Omental fat pad (tissue), 4 donors: ENCODE results near the gene ABI1. TPM values are rescaled to one million over a fixed set of nuclear protein-coding genes. Genes with fewer than 3 reads are reported as not detected.

ENCODE experiments used
- ATAC-seq: fragments of 150-250 bp; one replicate; pipeline ENCODE4 v1.9.1; 2016; ENCODE audit warnings: mild to moderate bottlenecking, moderate library complexity; ENCODE audit not compliant: low FRiP score
- DNase-seq: peaks from one replicate; pipeline ENCODE4 v3.0.0-alpha.2; 2019; ENCODE audit warnings: low spot score
- total RNA-seq, 4 donors: library from RNA; depleted of rRNA; stranded (reverse); fragments of >200 nt; gene quantifications; one replicate each; pipeline ENCODE4 v1.1.0, GENCODE V29; 2016
- TF ChIP-seq, protein P1 (sequence below), 3 donors: fragments of 450-650 bp; IDR thresholded peaks; one replicate each; pipeline ENCODE4 v1.5.1; 2016 to 2017; ENCODE audit warnings: antibody characterized with exemption in 3 of 3, mild to moderate bottlenecking in 3 of 3, moderate library complexity in 2 of 3

ABI1 gene
- total RNA-seq, 4 donors from 2014 or later = 35.4 to 51.1 (median 39.8) TPM

DNA sequence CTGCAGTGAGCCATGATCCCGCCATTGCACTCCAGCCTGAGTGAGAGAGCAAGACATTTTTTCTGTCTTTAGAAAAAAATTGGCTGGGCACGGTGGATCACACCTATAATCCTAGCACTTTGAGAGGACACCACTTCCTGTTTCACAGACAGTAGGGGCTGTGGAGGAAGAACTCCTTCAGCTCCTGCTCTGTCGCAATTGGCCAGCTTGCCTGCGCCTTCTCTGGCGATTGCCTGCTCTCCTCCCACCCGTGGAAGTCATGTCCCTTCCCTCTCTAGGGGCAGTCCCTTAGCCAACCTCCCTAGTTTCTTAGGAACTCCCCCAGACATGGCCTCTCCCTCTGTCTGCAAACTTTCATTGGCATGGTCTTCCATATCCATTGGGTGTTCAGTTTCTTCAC, 154.6 kb downstream of the ABI1 start:
- TF ChIP-seq, protein P1, sequence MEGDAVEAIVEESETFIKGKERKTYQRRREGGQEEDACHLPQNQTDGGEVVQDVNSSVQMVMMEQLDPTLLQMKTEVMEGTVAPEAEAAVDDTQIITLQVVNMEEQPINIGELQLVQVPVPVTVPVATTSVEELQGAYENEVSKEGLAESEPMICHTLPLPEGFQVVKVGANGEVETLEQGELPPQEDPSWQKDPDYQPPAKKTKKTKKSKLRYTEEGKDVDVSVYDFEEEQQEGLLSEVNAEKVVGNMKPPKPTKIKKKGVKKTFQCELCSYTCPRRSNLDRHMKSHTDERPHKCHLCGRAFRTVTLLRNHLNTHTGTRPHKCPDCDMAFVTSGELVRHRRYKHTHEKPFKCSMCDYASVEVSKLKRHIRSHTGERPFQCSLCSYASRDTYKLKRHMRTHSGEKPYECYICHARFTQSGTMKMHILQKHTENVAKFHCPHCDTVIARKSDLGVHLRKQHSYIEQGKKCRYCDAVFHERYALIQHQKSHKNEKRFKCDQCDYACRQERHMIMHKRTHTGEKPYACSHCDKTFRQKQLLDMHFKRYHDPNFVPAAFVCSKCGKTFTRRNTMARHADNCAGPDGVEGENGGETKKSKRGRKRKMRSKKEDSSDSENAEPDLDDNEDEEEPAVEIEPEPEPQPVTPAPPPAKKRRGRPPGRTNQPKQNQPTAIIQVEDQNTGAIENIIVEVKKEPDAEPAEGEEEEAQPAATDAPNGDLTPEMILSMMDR (IDR thresholded peaks at IDR 0.05) = no peak
- no peak for DNase-seq
- no peak for ATAC-seq

DNA sequence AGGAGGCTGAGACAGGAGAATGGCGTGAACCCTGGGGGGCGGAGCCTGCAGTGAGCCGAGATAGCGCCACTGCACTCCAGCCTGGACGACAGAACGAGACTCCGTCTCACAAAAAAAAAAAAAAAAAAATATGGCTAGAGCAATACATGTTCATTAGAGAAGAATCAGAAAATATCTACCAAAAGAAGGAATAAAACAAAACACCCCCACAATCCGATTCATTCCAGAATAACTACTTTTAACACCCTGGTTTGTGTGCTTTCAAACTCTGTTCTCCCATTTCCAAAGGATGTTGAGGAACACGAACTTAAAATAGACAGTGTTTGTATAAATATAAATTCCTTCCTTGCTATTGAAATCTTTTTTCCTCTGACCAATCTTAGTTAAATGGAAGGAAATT, 156.8 kb downstream of the ABI1 start:
- no peak for ATAC-seq
- no peak for DNase-seq
- TF ChIP-seq, protein P1 (IDR thresholded peaks at IDR 0.05) = no peak

DNA sequence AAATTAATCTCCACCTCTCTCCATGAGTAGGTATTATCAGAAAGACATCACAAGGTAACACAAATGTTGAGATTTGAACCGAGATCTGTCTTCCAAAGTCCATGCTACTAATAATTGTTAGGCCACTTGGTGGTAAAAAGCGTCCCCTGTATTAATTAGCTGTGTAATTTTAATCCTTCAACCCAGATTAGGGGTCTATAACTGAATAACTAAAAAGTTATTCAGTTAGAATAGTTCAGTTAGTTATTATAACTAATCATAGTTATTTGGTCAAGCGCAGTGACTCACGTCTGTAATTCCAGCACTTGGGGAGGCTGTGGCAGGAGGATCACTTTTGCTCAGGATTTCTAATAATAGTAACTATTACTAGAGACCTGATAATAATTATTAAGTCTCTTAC, 157.7 kb downstream of the ABI1 start:
- no peak for ATAC-seq
- TF ChIP-seq, protein P1 (IDR thresholded peaks at IDR 0.05) = no peak
- no peak for DNase-seq

DNA sequence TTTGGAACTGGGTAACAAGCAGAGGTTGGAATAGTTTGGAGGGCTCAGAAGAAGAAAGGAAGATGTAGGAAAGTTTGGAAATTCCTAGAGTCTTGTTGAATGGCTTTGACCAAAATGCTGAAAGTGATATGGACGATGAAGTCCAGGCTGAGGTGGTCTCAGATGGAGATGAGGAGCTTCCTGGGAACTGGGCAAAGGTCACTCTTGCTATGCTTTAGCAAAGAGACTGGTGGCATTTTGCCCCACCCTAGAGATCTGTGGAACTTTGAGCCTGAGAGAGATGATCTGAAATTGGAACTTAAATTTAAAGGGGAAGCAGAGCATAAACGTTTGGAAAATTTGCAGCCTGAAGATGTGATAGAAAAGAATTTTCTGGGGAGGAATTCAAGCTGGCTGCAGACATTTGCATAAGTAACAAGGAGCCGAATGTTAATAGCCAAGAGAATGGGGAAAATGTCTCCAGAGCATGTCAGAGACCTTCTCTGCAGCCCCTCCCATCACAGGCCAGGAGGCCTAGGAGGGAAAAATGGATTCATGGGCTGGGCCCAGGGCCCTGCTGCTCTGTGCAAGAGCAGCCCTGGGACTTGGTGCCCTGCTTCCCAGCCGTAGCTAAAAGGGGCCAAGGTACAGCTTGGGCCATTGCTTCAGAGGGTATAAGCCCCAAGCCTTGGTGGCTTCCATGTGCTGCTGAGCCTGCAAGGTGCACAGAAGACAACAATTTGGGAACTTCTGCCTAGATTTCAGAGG, 159.7 kb downstream of the ABI1 start:
- TF ChIP-seq, protein P1 (IDR thresholded peaks at IDR 0.05) = no peak
- DNase-seq (no peak), ATAC-seq (no peak)

DNA sequence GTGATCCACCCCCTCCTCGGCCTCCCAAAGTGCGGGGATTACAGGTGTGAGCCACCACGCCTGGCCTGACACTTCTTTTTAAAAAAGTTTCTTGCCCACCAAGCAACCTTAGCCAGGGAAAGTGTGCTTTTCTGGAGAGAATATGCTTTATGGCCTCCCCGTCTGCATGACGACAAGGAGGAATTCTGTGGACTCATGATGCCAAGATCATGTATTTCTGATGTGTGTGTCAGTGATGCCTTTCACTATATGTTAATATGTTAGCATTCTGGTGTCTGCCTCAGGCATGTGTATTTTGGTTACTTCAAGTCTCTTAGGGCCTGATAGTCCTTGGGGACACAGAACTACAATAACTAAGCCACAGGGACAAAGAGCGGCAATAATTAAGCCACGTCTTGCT, 161.1 kb downstream of the ABI1 start:
- TF ChIP-seq, protein P1 (IDR thresholded peaks at IDR 0.05) = no peak
- no peak for ATAC-seq
- DNase-seq = no peak

DNA sequence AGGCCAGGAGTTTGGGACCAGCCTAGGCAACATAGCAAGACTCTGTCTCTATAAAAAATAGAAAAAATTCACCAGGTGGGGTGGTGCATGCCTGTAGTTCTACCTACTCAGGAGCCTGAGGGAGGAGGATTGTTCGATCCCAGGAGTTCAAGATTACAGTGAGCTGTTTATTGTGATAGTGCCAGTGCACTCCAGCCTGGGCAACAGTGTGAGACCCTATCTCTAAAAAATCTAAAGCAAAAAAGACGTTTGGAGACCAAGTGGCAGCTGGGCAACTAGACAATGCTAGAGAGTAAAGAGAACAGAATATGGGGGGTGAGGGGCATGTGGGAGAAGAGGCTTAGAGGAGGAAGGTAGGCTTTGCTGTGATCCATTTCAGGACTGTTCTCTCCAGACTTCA, 161.8 kb downstream of the ABI1 start:
- TF ChIP-seq, protein P1 (IDR thresholded peaks at IDR 0.05) = no peak
- DNase-seq = no peak
- ATAC-seq = no peak

DNA sequence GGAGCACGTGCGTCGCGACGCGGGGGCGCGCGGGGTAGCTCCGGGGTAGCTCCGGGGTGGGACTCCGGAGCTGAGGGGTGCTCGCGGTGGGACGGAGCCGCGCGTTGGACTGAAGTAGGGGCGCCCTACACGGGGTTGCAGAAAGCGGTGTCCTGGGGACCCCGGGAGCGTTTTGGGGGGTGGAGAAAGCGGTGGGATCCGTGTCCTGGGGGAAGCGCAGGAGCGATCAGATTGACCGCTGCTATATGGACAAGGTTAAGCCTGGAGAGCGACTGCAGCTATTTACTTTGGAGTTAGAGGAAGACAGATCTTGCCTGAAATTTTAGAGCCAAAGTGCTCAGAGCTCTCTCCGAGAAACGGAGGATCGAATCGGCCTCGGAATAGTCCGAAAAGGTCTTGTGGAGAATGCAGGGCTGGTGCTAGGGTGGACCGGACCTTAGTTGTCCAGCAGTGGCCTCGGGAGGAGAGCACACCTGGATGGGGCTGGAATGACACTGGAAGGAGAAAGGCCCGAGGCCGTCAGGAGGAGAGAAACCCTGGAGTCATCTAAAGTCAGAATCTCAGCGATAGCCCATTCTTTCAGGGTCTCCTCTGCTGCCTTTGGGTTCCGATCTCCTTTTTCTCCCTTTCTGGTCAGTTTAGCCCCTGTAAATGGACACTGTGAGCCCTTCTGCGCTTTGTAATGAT, 162.7 kb downstream of the ABI1 start:
- ATAC-seq = no peak
- TF ChIP-seq, protein P1 (IDR thresholded peaks at IDR 0.05) = no peak

More for the DNA sequence above, 162.7 kb downstream of the ABI1 start:
- no peak for DNase-seq
